HepG2 (cell line): Measurements from ENCODE around the gene GAPDH. TPM values are rescaled to one million over a fixed set of nuclear protein-coding genes. Genes with fewer than 3 reads are reported as not detected.

Experiments used
- HOXA5 ChIP-seq: sonication (generic); formaldehyde crosslinking; IDR thresholded peaks from 2 replicates; pipeline ENCODE4 v1.4.0; 2020; ENCODE audit warnings: missing genetic modification reagents
- MLLT10 ChIP-seq: sonication (generic); formaldehyde crosslinking; IDR thresholded peaks from 2 replicates; pipeline ENCODE4 v1.4.0; 2020; ENCODE audit warnings: missing genetic modification reagents
- RFXANK ChIP-seq: IDR thresholded peaks from 2 replicates; pipeline ENCODE4 v1.6.1; 2016
- ZNF30 ChIP-seq: sonication (generic); formaldehyde crosslinking; IDR thresholded peaks from 2 replicates; pipeline ENCODE4 v1.5.0; 2020; ENCODE audit warnings: mild to moderate bottlenecking, missing genetic modification reagents
- ZNF34 ChIP-seq: sonication (generic); formaldehyde crosslinking; IDR thresholded peaks from 2 replicates; pipeline ENCODE4 v1.4.0; 2020; ENCODE audit warnings: mild to moderate bottlenecking, missing genetic modification reagents, borderline replicate concordance
- polyA plus RNA-seq, 8 experiments: library from polyadenylated mRNA; depleted of rRNA in 3 of 8; stranded (reverse) in 7 of 8; unstranded in 1 of 8; fragments of >200 nt; fragmentation: Illumina TruSeq in 4 of 8; extraction: Trizol in 4 of 8; gene quantifications; 2 replicates each; pipeline versions ENCODE4 v1.2.1 to v1.2.3, GENCODE V29; 2011 to 2016; ENCODE audit warnings: low read depth in 4 of 8, missing spikeins in 1 of 8, mixed read lengths in 1 of 8; ENCODE audit not compliant: insufficient read depth in 1 of 8
- total RNA-seq, 5 experiments: library from RNA; depleted of rRNA; stranded (reverse); fragments of >200 nt; fragmentation: Illumina TruSeq; extraction: Trizol; gene quantifications; 2 replicates each; pipeline ENCODE4 v1.2.3, GENCODE V29; 2016; ENCODE audit warnings: low read depth in 1 of 5
- TF ChIP-seq, protein P1 (sequence below): IDR thresholded peaks from 2 replicates; pipeline ENCODE4 v1.6.1; 2016; ENCODE audit warnings: low read depth, missing genetic modification reagents, missing compliant biosample characterization
- TF ChIP-seq, protein P2 (sequence below): sonication (generic); formaldehyde crosslinking; IDR thresholded peaks from 2 replicates; pipeline ENCODE4 v1.5.0; 2020; ENCODE audit warnings: missing genetic modification reagents
- TF ChIP-seq, protein P3 (sequence below): sonication (generic); formaldehyde crosslinking; IDR thresholded peaks from 2 replicates; pipeline ENCODE4 v1.5.1; 2020; ENCODE audit warnings: mild to moderate bottlenecking, missing genetic modification reagents
- TF ChIP-seq, protein P4 (sequence below): sonication (generic); formaldehyde crosslinking; IDR thresholded peaks from 2 replicates; pipeline ENCODE4 v1.8.1; 2023; ENCODE audit warnings: missing genetic modification reagents, inconsistent platforms, borderline replicate concordance
- TF ChIP-seq, protein P5 (sequence below): sonication (generic); formaldehyde crosslinking; IDR thresholded peaks from 2 replicates; pipeline ENCODE4 v1.4.0; 2020; ENCODE audit warnings: missing genetic modification reagents, borderline replicate concordance
- TF ChIP-seq, protein P6 (sequence below): sonication (generic); formaldehyde crosslinking; IDR thresholded peaks from 2 replicates; pipeline ENCODE4 v1.9.0; 2021; ENCODE audit warnings: missing genetic modification reagents, borderline replicate concordance

Gene GAPDH
- total and polyA plus RNA-seq, 2 of the 13 experiments (the other 11 are each of a cell fraction or from before 2014, with no cell fraction given) = 3,038 to 12,722 TPM

DNA sequence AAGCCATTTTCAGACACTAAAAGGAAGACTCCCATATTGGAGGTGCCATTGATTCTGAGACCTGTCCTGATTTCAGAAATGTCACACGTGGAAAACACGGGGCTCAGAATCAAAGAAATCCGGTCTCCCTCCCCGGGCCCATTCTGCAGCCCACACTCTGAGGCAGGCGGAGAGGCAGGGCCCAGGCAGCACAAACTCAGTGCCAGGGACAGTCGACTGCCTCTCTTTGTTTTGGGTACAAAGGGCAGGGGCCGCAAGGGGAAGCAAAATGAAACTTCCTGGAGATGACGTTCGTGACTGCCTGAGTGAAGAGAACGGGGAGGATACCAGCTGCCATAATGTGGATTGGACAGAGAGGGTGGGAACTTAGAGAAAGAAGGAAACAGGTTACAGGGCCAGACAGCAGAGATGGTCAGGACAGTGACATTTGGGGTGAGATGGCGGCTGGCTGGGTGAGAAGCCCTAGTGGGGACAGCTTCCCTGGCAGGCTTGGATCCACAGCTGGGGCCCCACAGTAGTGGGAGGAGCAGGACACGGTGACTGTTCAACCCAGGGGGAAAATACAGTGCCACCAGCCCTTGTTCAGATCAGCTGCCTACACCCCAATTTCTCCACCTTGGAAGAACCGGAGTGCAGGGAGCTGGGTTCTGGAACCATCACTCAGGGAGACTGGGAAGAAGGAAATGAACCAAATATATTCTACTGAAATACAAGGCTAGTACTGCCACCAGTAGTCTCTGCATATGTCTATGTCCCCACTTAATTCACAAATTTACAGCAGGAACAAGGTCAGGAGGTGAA is 8.1 kb downstream of the GAPDH start (continued):
- TF ChIP-seq, protein P1, sequence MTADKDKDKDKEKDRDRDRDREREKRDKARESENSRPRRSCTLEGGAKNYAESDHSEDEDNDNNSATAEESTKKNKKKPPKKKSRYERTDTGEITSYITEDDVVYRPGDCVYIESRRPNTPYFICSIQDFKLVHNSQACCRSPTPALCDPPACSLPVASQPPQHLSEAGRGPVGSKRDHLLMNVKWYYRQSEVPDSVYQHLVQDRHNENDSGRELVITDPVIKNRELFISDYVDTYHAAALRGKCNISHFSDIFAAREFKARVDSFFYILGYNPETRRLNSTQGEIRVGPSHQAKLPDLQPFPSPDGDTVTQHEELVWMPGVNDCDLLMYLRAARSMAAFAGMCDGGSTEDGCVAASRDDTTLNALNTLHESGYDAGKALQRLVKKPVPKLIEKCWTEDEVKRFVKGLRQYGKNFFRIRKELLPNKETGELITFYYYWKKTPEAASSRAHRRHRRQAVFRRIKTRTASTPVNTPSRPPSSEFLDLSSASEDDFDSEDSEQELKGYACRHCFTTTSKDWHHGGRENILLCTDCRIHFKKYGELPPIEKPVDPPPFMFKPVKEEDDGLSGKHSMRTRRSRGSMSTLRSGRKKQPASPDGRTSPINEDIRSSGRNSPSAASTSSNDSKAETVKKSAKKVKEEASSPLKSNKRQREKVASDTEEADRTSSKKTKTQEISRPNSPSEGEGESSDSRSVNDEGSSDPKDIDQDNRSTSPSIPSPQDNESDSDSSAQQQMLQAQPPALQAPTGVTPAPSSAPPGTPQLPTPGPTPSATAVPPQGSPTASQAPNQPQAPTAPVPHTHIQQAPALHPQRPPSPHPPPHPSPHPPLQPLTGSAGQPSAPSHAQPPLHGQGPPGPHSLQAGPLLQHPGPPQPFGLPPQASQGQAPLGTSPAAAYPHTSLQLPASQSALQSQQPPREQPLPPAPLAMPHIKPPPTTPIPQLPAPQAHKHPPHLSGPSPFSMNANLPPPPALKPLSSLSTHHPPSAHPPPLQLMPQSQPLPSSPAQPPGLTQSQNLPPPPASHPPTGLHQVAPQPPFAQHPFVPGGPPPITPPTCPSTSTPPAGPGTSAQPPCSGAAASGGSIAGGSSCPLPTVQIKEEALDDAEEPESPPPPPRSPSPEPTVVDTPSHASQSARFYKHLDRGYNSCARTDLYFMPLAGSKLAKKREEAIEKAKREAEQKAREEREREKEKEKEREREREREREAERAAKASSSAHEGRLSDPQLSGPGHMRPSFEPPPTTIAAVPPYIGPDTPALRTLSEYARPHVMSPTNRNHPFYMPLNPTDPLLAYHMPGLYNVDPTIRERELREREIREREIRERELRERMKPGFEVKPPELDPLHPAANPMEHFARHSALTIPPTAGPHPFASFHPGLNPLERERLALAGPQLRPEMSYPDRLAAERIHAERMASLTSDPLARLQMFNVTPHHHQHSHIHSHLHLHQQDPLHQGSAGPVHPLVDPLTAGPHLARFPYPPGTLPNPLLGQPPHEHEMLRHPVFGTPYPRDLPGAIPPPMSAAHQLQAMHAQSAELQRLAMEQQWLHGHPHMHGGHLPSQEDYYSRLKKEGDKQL = 0 out of 2 replicates have a peak, but pooled peaks have one; percentile 44
- no peak for TF ChIP-seq RFXANK (CRISPR knock-in tag)
- TF ChIP-seq, protein P2, sequence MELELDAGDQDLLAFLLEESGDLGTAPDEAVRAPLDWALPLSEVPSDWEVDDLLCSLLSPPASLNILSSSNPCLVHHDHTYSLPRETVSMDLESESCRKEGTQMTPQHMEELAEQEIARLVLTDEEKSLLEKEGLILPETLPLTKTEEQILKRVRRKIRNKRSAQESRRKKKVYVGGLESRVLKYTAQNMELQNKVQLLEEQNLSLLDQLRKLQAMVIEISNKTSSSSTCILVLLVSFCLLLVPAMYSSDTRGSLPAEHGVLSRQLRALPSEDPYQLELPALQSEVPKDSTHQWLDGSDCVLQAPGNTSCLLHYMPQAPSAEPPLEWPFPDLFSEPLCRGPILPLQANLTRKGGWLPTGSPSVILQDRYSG = peak; percentile 74; the same call in 1 of the 2 replicates
- TF ChIP-seq, protein P3, sequence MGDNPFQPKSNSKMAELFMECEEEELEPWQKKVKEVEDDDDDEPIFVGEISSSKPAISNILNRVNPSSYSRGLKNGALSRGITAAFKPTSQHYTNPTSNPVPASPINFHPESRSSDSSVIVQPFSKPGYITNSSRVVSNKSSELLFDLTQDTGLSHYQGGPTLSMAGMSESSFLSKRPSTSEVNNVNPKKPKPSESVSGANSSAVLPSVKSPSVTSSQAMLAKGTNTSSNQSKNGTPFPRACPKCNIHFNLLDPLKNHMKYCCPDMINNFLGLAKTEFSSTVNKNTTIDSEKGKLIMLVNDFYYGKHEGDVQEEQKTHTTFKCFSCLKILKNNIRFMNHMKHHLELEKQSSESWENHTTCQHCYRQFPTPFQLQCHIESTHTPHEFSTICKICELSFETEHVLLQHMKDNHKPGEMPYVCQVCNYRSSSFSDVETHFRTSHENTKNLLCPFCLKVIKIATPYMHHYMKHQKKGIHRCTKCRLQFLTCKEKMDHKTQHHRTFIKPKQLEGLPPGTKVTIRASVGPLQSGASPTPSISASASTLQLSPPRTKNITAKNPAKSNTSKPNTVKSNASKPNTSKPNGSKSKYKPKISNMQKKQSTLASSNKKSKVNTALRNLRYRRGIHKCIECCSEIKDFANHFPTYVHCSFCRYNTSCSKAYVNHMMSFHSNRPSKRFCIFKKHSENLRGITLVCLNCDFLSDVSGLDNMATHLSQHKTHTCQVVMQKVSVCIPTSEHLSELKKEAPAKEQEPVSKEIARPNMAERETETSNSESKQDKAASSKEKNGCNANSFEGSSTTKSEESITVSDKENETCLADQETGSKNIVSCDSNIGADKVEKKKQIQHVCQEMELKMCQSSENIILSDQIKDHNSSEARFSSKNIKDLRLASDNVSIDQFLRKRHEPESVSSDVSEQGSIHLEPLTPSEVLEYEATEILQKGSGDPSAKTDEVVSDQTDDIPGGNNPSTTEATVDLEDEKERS (CRISPR knock-in tag) = no peak
- no peak for TF ChIP-seq MLLT10
- TF ChIP-seq, protein P4, sequence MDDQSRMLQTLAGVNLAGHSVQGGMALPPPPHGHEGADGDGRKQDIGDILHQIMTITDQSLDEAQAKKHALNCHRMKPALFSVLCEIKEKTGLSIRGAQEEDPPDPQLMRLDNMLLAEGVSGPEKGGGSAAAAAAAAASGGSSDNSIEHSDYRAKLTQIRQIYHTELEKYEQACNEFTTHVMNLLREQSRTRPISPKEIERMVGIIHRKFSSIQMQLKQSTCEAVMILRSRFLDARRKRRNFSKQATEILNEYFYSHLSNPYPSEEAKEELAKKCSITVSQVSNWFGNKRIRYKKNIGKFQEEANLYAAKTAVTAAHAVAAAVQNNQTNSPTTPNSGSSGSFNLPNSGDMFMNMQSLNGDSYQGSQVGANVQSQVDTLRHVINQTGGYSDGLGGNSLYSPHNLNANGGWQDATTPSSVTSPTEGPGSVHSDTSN (CRISPR knock-in tag) = no peak
- TF ChIP-seq ZNF34 (CRISPR knock-in tag) = no peak
- TF ChIP-seq, protein P5, sequence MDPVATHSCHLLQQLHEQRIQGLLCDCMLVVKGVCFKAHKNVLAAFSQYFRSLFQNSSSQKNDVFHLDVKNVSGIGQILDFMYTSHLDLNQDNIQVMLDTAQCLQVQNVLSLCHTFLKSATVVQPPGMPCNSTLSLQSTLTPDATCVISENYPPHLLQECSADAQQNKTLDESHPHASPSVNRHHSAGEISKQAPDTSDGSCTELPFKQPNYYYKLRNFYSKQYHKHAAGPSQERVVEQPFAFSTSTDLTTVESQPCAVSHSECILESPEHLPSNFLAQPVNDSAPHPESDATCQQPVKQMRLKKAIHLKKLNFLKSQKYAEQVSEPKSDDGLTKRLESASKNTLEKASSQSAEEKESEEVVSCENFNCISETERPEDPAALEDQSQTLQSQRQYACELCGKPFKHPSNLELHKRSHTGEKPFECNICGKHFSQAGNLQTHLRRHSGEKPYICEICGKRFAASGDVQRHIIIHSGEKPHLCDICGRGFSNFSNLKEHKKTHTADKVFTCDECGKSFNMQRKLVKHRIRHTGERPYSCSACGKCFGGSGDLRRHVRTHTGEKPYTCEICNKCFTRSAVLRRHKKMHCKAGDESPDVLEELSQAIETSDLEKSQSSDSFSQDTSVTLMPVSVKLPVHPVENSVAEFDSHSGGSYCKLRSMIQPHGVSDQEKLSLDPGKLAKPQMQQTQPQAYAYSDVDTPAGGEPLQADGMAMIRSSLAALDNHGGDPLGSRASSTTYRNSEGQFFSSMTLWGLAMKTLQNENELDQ (CRISPR knock-in tag) = no peak
- no peak for TF ChIP-seq ZNF30
- TF ChIP-seq, protein P6, sequence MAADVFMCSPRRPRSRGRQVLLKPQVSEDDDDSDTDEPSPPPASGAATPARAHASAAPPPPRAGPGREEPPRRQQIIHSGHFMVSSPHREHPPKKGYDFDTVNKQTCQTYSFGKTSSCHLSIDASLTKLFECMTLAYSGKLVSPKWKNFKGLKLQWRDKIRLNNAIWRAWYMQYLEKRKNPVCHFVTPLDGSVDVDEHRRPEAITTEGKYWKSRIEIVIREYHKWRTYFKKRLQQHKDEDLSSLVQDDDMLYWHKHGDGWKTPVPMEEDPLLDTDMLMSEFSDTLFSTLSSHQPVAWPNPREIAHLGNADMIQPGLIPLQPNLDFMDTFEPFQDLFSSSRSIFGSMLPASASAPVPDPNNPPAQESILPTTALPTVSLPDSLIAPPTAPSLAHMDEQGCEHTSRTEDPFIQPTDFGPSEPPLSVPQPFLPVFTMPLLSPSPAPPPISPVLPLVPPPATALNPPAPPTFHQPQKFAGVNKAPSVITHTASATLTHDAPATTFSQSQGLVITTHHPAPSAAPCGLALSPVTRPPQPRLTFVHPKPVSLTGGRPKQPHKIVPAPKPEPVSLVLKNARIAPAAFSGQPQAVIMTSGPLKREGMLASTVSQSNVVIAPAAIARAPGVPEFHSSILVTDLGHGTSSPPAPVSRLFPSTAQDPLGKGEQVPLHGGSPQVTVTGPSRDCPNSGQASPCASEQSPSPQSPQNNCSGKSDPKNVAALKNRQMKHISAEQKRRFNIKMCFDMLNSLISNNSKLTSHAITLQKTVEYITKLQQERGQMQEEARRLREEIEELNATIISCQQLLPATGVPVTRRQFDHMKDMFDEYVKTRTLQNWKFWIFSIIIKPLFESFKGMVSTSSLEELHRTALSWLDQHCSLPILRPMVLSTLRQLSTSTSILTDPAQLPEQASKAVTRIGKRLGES (CRISPR knock-in tag) = no peak
- TF ChIP-seq HOXA5 (CRISPR knock-in tag) = peak; percentile 54; the same call in 1 of the 2 replicates
